Superior temporal gyrus (tissue), 1 donor: ENCODE data around the gene PTGFR.

Experiments used
- DNase-seq: peaks from one replicate; pipeline ENCODE4 v3.0.0-alpha.2; 2016; ENCODE audit errors: extremely low spot score

The PTGFR gene

GRCh38 chr1:78520216-78520615 lies 29.4 kb downstream of the PTGFR start:
- no peak for DNase-seq

DNA sequence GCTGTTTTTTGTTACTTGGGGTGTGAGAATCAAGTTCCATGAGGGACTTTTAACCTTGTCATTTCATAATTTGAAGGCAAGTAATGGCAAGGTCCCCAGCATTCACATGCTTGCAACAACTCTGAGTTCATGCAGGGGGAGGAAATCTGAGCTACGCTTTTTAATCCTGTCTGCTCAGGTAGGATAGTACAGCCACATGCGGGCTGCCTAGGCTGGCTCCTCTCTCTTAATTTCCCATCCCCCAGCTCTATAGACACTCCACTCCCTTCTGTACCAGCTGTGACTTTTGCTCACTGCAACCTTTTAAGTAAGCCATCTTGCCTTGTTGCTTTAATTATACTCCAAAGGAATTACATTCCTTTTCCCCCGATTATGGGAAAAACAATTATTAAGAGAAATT lies 30.1 kb downstream of the PTGFR start:
- no peak for DNase-seq

- no peak for DNase-seq
These were observed 31.4 kb downstream of the PTGFR start for GRCh38 chr1:78522136-78522535.

GRCh38 chr1:78526496-78526895 lies 35.7 kb downstream of the PTGFR start:
- no peak for DNase-seq

DNA sequence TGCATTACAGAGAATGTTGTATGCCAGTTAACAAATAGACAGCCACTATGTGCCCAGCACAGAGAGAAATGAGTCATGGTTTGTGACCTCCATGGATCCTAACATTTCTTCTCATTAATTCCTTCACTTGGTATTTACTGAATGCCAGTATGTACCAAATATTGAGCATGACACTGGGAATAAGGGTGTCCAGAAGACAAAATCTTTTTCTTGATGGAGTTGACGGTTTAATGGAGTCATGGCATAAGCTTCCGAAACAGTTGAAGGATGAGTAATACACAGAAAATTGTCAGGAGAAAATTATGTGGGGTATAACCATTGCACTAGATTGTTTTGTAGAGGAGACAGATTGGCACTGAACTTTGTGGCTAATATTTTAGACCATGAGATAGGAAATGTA lies 36.9 kb downstream of the PTGFR start:
- no peak for DNase-seq

GRCh38 chr1:78533527-78533926 lies 42.8 kb downstream of the PTGFR start:
- DNase-seq: no peak

GRCh38 chr1:78535286-78535685 lies 44.5 kb downstream of the PTGFR start:
- DNase-seq: no peak

DNA sequence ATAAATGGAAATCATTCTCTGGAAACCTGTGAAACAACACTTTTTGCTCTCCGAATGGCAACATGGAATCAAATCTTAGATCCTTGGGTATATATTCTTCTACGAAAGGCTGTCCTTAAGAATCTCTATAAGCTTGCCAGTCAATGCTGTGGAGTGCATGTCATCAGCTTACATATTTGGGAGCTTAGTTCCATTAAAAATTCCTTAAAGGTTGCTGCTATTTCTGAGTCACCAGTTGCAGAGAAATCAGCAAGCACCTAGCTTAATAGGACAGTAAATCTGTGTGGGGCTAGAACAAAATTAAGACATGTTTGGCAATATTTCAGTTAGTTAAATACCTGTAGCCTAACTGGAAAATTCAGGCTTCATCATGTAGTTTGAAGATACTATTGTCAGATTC lies 45.7 kb downstream of the PTGFR start:
- DNase-seq: no peak

- DNase-seq: no peak
These were observed 49.3 kb downstream of the PTGFR start for GRCh38 chr1:78540048-78540447.

GRCh38 chr1:78541479-78541878 lies 50.7 kb downstream of the PTGFR start:
- DNase-seq: no peak

GRCh38 chr1:78543941-78544643 lies 53.3 kb downstream of the PTGFR start:
- no peak for DNase-seq

GRCh38 chr1:78547081-78547480 lies 56.3 kb downstream of the PTGFR start:
- no peak for DNase-seq

GRCh38 chr1:78549331-78549730 lies 58.6 kb downstream of the PTGFR start:
- no peak for DNase-seq

- DNase-seq: no peak
These were observed 59.1 kb downstream of the PTGFR start for GRCh38 chr1:78549891-78550290.

DNA sequence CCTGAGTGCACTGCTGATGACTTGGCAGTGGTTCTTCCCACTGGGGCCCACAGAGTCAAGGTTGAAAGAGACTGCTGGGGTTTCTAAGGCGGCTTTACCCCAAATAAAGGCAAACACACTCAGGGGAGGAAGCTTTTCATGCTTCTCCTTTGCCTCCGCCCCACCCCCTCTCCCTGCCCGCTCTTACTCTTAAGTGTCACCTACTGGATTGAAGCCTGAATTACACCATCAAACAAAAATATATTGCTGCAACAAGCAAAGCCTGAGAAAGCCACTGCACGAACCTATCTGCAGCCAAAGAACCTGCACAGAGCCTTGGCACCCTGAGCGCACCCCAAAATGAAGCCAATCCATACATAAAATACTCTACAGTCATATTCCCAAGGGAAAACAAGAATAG lies 63.1 kb downstream of the PTGFR start:
- DNase-seq: no peak

- DNase-seq: no peak
These were observed 64.1 kb downstream of the PTGFR start for GRCh38 chr1:78554840-78555239.

DNA sequence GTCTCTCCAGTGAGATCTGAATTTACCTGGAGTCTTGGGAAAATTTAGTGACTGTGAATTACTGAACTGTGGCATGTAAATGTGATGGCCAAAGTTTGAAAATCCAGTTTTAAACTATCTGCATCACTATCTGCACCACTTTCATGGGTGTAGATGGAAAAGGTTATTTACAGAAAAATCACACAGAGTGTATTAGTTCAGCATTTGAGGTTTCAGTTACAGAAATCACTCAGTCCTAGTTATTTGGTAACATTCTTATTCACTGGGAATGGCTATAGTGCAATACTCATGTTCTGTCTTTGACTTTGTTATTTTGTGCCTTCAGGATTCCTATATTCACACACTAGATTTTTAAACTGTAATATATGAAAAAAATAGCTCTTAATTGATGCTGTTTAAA lies 68.9 kb downstream of the PTGFR start:
- DNase-seq: no peak

DNA sequence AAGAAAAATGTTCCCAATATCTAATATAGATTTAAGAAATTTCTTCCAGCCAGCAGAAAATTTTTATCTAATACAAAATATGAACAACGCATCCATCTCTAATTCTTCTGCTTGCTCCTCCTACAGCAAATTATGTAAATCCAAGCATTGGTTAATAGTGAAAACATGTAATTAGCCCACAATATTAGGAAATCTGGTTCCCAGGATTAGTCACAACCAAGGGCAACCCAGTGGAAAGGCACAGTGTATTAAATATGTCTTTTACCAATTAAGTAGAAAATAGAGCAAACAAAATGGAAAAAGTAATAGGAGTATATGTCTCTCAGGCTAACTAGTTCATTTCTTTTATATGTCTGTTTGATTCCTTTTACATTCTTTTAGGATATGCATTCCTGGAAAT lies 70.0 kb downstream of the PTGFR start:
- no peak for DNase-seq

DNA sequence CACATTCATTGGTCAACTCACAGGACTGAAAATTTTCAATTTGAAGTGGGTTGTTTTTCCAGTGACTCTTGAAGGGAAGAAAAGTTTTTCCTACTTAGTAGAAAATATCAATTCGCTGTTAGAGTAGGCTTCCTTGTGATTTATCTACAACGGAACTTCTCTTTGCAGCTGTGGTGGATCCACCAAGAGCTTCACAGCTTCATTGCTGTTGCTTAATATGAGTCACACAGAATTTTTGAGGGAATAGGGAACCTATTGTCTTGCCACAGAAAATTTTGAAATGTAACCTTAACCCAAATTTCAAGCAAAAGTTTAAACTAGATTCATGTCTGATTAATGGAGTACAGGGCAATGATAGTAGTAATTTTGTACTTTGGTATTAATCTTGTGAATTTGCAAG lies 71.1 kb downstream of the PTGFR start:
- no peak for DNase-seq

DNA sequence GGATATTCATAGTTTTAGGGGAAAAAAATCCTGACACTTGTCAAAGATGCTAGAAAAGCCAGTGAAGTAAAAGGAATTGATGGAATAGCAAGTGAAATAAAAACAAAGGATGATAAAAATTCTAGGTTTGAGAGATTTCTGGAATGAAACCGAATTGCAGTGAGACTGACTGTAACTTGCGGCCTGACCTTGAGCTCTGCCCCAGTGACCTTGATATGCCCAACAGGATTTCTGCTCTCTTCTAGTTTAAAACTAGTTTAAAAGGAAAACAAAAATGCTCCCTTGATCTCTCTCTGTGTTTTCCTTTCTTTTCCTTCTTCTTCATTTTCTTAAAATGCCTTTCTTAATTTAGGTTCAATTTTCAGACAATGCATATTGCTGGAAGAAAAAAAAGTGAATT lies 74.6 kb downstream of the PTGFR start:
- no peak for DNase-seq

- DNase-seq: no peak
These were observed 79.8 kb downstream of the PTGFR start for GRCh38 chr1:78570539-78570938.

DNA sequence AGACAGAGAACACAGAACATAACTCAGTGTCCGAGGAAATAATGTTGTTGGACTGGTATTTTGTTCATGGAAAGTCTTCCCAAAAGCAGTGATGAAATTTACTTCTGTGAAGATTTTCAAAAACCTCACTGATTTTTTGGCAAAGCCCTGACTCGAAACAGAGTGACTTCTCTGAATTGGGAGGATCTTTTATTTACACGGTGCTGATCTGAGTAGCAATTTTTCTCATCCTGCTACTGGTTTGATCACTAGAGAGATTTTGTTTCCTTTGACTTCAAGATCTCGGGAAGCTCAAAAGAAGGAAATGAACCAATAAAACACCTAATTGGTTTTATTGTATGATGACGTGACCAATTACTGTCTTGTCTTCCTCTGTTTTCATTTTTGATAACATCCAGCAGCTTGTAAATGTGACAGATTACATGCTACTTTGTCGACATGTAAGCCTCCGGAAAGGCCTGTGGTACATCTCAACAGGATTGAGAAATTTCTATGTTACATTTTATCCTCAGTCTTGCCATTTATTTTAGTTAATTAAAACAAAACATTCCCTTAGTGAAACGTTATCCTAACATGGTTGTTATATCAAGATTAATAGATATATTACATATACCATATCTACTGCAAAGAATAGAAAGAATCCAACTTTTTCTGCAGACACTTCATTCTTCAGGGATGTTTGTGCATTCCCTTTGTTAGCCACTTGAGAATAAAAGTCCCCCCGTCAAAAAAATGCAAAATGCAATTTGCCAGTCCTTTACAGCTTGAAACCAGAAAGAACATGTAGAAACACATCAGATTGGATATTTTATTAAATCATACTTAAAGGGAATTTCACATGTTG lies 86.7 kb downstream of the PTGFR start:
- DNase-seq: no peak

DNA sequence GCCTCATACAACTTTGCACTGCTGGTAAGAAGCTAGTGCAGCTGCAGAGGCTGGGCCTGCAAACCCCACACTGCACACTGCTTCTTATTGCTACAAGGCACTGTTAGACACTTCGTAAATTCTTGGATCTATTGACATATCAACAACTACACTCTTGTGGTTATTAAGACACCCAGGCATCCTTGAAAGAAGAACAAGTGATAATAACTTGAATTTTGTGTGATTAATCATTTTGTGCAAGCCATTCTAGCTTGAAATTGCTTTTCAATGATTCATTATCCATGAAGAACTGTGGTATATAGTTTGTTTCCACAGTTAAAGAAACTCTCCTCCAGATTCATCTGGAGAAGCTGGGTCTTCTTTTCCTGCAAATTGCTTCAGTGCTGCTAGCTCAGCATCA lies 95.8 kb downstream of the PTGFR start:
- no peak for DNase-seq
